Aorta (tissue), 5 donors: Measurements from ENCODE around the gene PCDHGA3. TPM values are rescaled to one million over a fixed set of nuclear protein-coding genes. Genes with fewer than 3 reads are reported as not detected.
"Not testable (repeated sequence)": the region's sequence is repeated elsewhere in the genome, so short reads cannot be mapped to it uniquely, and the experiment has no call there.

Experiments used
- ATAC-seq: fragments of 200-7000 bp; cut with Tn5 transposase; one replicate; pipeline ENCODE4 v1.9.1; 2022; ENCODE audit warnings: moderate library complexity; ENCODE audit not compliant: low FRiP score
- DNase-seq, 2 donors: peaks; one replicate each; pipeline ENCODE4 v3.0.0-alpha.2; 2020
- H3K27ac ChIP-seq, 2 donors: one replicate each; pipeline ENCODE4 v1.5.1; 2013; ENCODE audit warnings: low read length in 2 of 2, mild to moderate bottlenecking in 2 of 2, moderate library complexity in 2 of 2, control low read depth in 1 of 2, inconsistent platforms in 1 of 2, low read depth in 1 of 2
- H3K27me3 ChIP-seq, 2 donors: one replicate each; pipeline ENCODE4 v1.6.1; 2013; ENCODE audit warnings: control low read depth in 1 of 2, low read length in 1 of 2, mild to moderate bottlenecking in 1 of 2, moderate library complexity in 1 of 2; ENCODE audit not compliant: insufficient read depth in 2 of 2, control insufficient read depth in 1 of 2
- H3K36me3 ChIP-seq, 2 donors: one replicate each; pipeline ENCODE4 v1.6.1; 2013; ENCODE audit warnings: control low read depth in 1 of 2, low read length in 1 of 2, mild to moderate bottlenecking in 1 of 2; ENCODE audit not compliant: insufficient read depth in 2 of 2, control insufficient read depth in 1 of 2
- H3K4me1 ChIP-seq, 2 donors: one replicate each; pipeline ENCODE4 v1.6.1; 2013; ENCODE audit warnings: low read length in 2 of 2, control low read depth in 1 of 2, mild to moderate bottlenecking in 1 of 2, moderate library complexity in 1 of 2; ENCODE audit not compliant: insufficient read depth in 2 of 2, control insufficient read depth in 1 of 2
- H3K4me3 ChIP-seq, 2 donors: one replicate each; pipeline ENCODE4 v1.5.1; 2013; ENCODE audit warnings: low read length in 2 of 2, control low read depth in 1 of 2, mild to moderate bottlenecking in 1 of 2
- H3K9me3 ChIP-seq: one replicate; pipeline ENCODE4 v1.6.1; 2013; ENCODE audit warnings: mild to moderate bottlenecking, low read length; ENCODE audit not compliant: control insufficient read depth
- WGBS, 2 donors: extraction: QIAGEN DNeasy Blood & Tissue Kit; methylation state at CpG; one replicate each; pipeline ENCODE4 v1.1.7; 2013; 5-methylcytosine and 5-hydroxymethylcytosine counted together
- intact Hi-C, 2 donors: fragments of 100-400 bp; cut with DNase I; formaldehyde crosslinking; loops; one replicate each; pipeline versions ENCODE4 v1.14.2 to v1.15.0; 2022
- polyA plus RNA-seq, 2 donors: library from polyadenylated mRNA; stranded (reverse); fragments of 200-250 nt; gene quantifications; one replicate each; pipeline ENCODE4 v1.2.3, GENCODE V29; 2013
- total RNA-seq, 2 donors: library from RNA; stranded (reverse); fragmentation: NEBNext Ultra II Directional; extraction: Animal tissue kit (Norgen Biotek cat#: 25700); gene quantifications; one replicate each; pipeline ENCODE4 v1.2.1, GENCODE V29; 2021
- donor health status: healthy with polysubstance abuse.
- donor health status: Bipolar disorder and iron deficiency.
- donor health status: DM: no; HTN: no; CAD: no.
- donor health status: DM: no; HTN: no; CAD: no.
- donor health status: DM: yes; HTN: yes; CAD: no.

PCDHGA3 gene
- total and polyA plus RNA-seq, 4 donors, result 0.50 to 7.4 (median 3.3) TPM

DNA sequence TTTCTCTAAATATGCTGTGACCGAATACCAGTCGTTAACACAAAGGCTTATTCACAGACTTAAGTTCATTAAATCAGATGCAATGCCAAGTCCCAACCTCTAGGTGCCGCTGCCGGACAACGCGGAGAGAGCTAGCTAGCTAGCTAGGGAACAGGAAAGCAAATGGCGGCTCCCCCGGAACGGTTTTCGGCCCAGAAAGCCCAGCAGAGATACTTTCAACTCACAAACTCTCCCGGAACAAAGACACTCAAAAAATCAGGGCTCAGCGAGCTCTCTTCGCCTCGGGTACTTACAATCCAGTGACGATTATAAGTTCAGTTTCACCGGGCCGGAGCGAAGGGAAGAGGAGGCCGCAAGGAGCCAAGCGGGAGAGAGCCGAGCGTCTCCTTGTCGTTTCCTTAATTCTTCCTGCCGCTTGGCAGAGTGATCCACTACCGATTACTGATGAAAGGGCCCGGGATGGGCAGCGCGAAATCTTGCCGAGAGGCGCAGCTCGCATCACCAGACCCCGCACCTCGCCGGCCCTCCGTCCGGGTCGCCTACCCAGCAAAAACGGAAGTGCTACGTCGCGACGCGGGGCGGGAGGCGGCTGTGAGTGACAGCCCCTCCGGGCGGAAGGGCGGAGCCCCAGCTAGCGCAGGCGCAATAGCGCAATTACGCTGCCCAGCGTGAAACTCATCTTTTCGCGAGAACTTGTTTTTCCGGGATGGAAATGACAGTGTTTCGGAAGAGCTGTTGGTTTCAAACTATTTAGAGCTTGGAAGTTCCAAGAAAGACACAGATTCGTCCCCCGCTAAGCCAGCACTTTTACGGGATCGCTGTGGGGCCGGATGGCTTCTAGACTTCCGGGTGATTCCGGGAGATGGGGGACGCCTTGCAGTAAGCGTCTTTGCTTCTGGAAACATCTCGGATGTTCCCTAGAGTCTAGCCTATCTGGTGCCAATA lies 23.1 kb upstream of the PCDHGA3 start, which contains the start of gene TAF7:
Gene TAF7 (minus strand): TSS at position 560 of the 945 bp plus-strand sequence. CDS start 740 bp downstream, outside the sequence.
- peaks cover 8% of the 10 kb centered on the region for H3K9me3 ChIP-seq
- DNase-seq, result peak; percentile 94 to 97
- H3K36me3 ChIP-seq, result peaks cover 1 to 11% of the 10 kb centered on the region in 2 donors
- peak within 1 kb of the TSS; percentile 66 to 87 for H3K4me3 ChIP-seq
- H3K27me3 ChIP-seq, result no peaks in the 10 kb centered on the region
- WGBS, 2 donors, result 1% methylated on average over 67 of the region's 67 CpGs
- H3K27ac ChIP-seq, result peak within 1 kb of the TSS; percentile 20 to 78
- intact Hi-C loops, result loop anchor here (2.0 to 10.0 kb wide), 3 partner anchors 76 to 242 kb away; partner anchors contain the start of gene PCDHB15 (in 1 of the 2)
- peaks cover 0 to 2% of the 10 kb centered on the region in 2 donors for H3K4me1 ChIP-seq
- ATAC-seq, result peak; percentile 99

- H3K27me3 ChIP-seq, result no peaks in the 10 kb centered on the region
- intact Hi-C loops, result loop anchor here (5.0 to 10.0 kb wide), 2 partner anchors 77 to 240 kb away; partner anchors contain the start of gene PCDHB15 (in 1 of the 2)
- no peak for ATAC-seq
- 85 to 91% methylated on average over 3 of the region's 3 CpGs for WGBS, 2 donors
- peaks cover 0 to 2% of the 10 kb centered on the region in 2 donors for H3K4me1 ChIP-seq
- no peak for DNase-seq
- H3K4me3 ChIP-seq, result no peak overlapping the region
- peaks cover 8% of the 10 kb centered on the region for H3K9me3 ChIP-seq
- H3K27ac ChIP-seq, result no peak overlapping the region
- H3K36me3 ChIP-seq, result peaks cover 1 to 5% of the 10 kb centered on the region in 2 donors
Observed at GRCh38 chr5:141322261-141322660, 21.4 kb upstream of the PCDHGA3 start.

GRCh38 chr5:141326088-141326854 lies 17.4 kb upstream of the PCDHGA3 start:
- no peaks in the 10 kb centered on the region for H3K36me3 ChIP-seq
- H3K9me3 ChIP-seq, result peaks cover 14% of the 10 kb centered on the region
- ATAC-seq (peak; percentile 68), DNase-seq (peak; percentile 81 to 83)
- peaks cover 0 to 2% of the 10 kb centered on the region in 2 donors for H3K4me1 ChIP-seq
- 7 to 9% methylated on average over 27 of the region's 27 CpGs for WGBS, 2 donors
- no peak overlapping the region for H3K27ac ChIP-seq
- intact Hi-C loops, result loop anchor here in 1 of 2 donors (10.0 kb wide), 1 partner anchor 81 kb away; the partner anchor contains the start of gene PCDHB15
- no peaks in the 10 kb centered on the region for H3K27me3 ChIP-seq
- peak overlapping the region; percentile 28 to 52 for H3K4me3 ChIP-seq

- Histone ChIP-seq H3K4me1 (no peaks in the 10 kb centered on the region), H3K27ac (no peak overlapping the region), H3K9me3 (peaks cover 24% of the 10 kb centered on the region), H3K27me3 (peaks cover 0 to 2% of the 10 kb centered on the region in 2 donors), H3K4me3 (no peak overlapping the region), H3K36me3 (no peaks in the 10 kb centered on the region)
- DNase-seq, result no peak
- no peak for ATAC-seq
- intact Hi-C loops, result loop anchor here in 1 of 2 donors (10.0 kb wide), 1 partner anchor 83 kb away; the partner anchor contains the start of gene PCDHB15
- WGBS, 2 donors, result 79 to 85% methylated on average over 8 of the region's 8 CpGs
Observed at GRCh38 chr5:141328231-141328630, 15.4 kb upstream of the PCDHGA3 start.

- no peak within 1 kb of the TSS for H3K27ac ChIP-seq
- H3K9me3 ChIP-seq, result peaks cover 28% of the 10 kb centered on the region
- no peak for ATAC-seq
- no peak for DNase-seq
- no peaks in the 10 kb centered on the region for H3K36me3 ChIP-seq
- H3K4me1 ChIP-seq, result no peaks in the 10 kb centered on the region
- no peak within 1 kb of the TSS for H3K4me3 ChIP-seq
- intact Hi-C loops, result no loop called here
- 17 to 23% methylated on average over 21 of the region's 21 CpGs for WGBS, 2 donors
- H3K27me3 ChIP-seq, result peaks cover 0 to 2% of the 10 kb centered on the region in 2 donors
Observed at GRCh38 chr5:141330299-141331080, 13.1 kb upstream of the PCDHGA3 start, which contains the start of gene PCDHGA1. Gene PCDHGA1 (plus strand): TSS chr5:141330514.

DNA sequence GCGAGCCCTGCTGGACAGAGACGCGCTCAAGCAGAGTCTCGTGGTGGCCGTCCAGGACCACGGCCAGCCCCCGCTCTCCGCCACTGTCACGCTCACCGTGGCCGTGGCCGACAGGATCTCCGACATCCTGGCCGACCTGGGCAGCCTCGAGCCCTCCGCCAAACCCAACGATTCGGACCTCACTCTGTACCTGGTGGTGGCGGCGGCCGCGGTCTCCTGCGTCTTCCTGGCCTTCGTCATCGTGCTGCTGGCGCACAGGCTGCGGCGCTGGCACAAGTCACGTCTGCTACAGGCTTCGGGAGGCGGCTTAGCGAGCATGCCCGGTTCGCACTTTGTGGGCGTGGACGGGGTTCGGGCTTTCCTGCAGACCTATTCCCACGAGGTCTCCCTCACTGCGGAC lies 11.1 kb upstream of the PCDHGA3 start:
- WGBS, 2 donors, result 23 to 32% methylated on average over 33 to 39 of the region's 39 CpGs
- H3K27me3 ChIP-seq, H3K27ac ChIP-seq, DNase-seq, H3K4me3 ChIP-seq, intact Hi-C loops, H3K36me3 ChIP-seq, H3K4me1 ChIP-seq, ATAC-seq: not testable (repeated sequence)
- H3K9me3 ChIP-seq, result peaks cover 28% of the 10 kb centered on the region

DNA sequence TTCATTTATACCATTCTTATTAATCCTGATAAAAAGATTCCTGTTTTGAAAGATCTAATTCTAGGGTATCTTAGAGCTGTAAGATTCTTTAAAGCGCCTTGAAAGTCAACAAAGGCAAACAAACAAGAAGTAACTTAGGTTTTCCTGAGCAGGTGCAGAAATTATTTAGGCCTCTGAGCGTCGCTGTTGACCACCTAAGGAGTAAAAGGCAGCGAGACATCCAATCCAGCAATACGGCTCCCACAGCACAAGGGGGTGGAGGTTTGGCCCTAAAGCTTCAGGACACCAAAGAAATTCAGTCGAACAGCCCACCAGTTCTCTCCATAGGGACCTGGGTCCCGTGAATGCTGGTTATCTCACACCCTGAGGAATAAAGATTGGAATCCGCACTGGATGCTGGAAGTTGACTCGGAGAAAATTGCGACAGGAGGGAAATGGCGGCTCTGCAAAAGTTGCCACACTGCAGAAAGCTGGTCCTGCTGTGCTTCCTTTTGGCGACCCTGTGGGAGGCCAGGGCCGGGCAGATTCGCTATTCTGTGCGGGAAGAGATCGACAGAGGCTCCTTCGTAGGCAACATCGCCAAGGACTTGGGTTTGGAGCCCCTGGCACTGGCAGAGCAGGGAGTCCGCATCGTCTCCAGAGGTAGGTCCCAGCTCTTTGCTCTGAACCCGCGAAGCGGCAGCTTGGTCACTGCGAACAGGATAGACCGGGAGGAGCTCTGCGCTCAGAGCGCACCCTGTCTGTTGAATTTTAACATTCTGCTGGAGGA lies 4.9 kb upstream of the PCDHGA3 start, which contains the start of gene PCDHGA2:
Gene PCDHGA2 (plus strand): TSS at position 223 of the 769 bp plus-strand sequence.
- intact Hi-C loops, result loop anchor here in 1 of 2 donors (5.0 kb wide), 1 partner anchor 224 kb away; no protein-coding TSS in a partner anchor
- Histone ChIP-seq H3K9me3 (peaks cover 26% of the 10 kb centered on the region), H3K4me3 (no peak within 1 kb of the TSS), H3K27me3 (peaks cover 0 to 1% of the 10 kb centered on the region in 2 donors), H3K36me3 (no peaks in the 10 kb centered on the region), H3K27ac (no peak within 1 kb of the TSS), H3K4me1 (no peaks in the 10 kb centered on the region)
- 4 to 9% methylated on average over 27 of the region's 27 CpGs for WGBS, 2 donors
- ATAC-seq (peak; percentile 68), DNase-seq (no peak)
